ENCODE results near the gene ZRANB1. TPM values are rescaled to one million over a fixed set of nuclear protein-coding genes. Genes with fewer than 3 reads are reported as not detected.

Gene ZRANB1
- total and polyA plus RNA-seq, 4 donors = 14.8 to 32.4 (median 22.1) TPM

DNA sequence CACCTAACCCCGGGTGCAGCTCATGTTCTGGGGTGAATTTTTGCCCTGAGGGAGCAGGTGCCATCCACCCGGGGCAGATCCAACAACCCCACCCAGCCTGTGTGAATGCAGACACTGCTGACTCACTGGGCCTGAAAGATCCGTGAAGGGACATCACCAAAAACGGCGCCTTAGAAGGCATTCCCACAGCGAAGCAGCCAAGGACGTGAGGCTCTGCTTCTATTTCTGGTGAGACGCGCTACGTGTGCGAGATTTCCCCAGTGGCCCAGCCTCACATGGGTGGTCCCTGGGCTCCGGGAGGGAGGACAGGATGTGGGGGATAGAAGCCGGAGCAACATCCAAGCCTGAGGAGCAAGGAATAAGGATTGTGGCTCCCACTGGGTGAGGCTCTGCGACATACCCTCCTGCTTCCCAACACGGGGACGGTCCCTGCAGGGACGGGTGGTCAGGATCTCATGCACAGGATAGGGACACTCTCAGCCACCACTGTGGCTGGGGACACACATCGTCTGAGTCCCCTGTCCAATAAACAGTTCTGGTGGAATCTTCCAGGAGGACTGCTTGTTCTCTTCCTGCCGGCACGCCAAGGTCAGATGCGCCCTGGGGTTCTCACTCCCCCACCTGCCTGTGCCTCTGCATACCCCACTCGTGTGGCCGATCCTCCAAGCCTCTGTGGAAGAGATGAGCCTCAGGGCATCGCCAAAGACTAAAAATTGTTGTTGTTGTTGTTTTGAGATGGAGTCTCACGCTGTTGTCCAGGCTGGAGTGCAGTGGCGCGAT, 70.2 kb downstream of the ZRANB1 start:
- DNase-seq (peak; percentile 79 to 88), ATAC-seq (ENCODE audit: low FRiP score) (peak; percentile 64)
- no peak overlapping the region for H3K4me3 ChIP-seq (ENCODE audit: low read length in 2 of 2)
- H3K27me3 ChIP-seq (ENCODE audit: control insufficient read depth in 1 of 2, insufficient read depth in 2 of 2, low read length in 1 of 2) = no peaks in the 10 kb centered on the region
- H3K36me3 ChIP-seq (ENCODE audit: control insufficient read depth in 1 of 2, insufficient read depth in 2 of 2, low read length in 1 of 2) = no peaks in the 10 kb centered on the region
- peak overlapping the region; percentile 72 to 74 for H3K27ac ChIP-seq (ENCODE audit: low read depth in 1 of 2, low read length in 2 of 2)
- no peaks in the 10 kb centered on the region for H3K9me3 ChIP-seq (ENCODE audit: control insufficient read depth, low read length)
- whole genome bisulfite sequencing, 2 donors = 35 to 42% methylated on average over 27 of the region's 27 CpGs
- intact Hi-C loops (cut with DNase I) = no loop called here
- H3K4me1 ChIP-seq (ENCODE audit: control insufficient read depth in 1 of 2, insufficient read depth in 2 of 2, low read length in 2 of 2) = peaks cover 3 to 4% of the 10 kb centered on the region in 2 donors

- intact Hi-C loops (cut with DNase I) = no loop called here
- H3K9me3 ChIP-seq (ENCODE audit: control insufficient read depth, low read length) = no peaks in the 10 kb centered on the region
- ATAC-seq (ENCODE audit: low FRiP score) (no peak), DNase-seq (peak; percentile 41 to 75)
- H3K27me3 ChIP-seq (ENCODE audit: control insufficient read depth in 1 of 2, insufficient read depth in 2 of 2, low read length in 1 of 2) = no peaks in the 10 kb centered on the region
- peak overlapping the region; percentile 24 to 74 for H3K27ac ChIP-seq (ENCODE audit: low read depth in 1 of 2, low read length in 2 of 2)
- WGBS, 2 donors = 80 to 83% methylated on average over 15 of the region's 15 CpGs
- peaks cover 3 to 4% of the 10 kb centered on the region in 2 donors for H3K4me1 ChIP-seq (ENCODE audit: control insufficient read depth in 1 of 2, insufficient read depth in 2 of 2, low read length in 2 of 2)
- H3K4me3 ChIP-seq (ENCODE audit: low read length in 2 of 2) = no peak overlapping the region
- no peaks in the 10 kb centered on the region for H3K36me3 ChIP-seq (ENCODE audit: control insufficient read depth in 1 of 2, insufficient read depth in 2 of 2, low read length in 1 of 2)
These were observed 71.1 kb downstream of the ZRANB1 start for GRCh38 chr10:125012851-125013528.

GRCh38 chr10:125013529-125013872, 71.6 kb downstream of the ZRANB1 start:
- no peak for ATAC-seq (ENCODE audit: low FRiP score)
- peak overlapping the region in 1 of 2 donors; percentile 0 for H3K27ac ChIP-seq (ENCODE audit: low read depth in 1 of 2, low read length in 2 of 2)
- H3K27me3 ChIP-seq (ENCODE audit: control insufficient read depth in 1 of 2, insufficient read depth in 2 of 2, low read length in 1 of 2) = no peaks in the 10 kb centered on the region
- 96 to 99% methylated on average over 7 of the region's 7 CpGs for WGBS, 2 donors
- H3K36me3 ChIP-seq (ENCODE audit: control insufficient read depth in 1 of 2, insufficient read depth in 2 of 2, low read length in 1 of 2) = no peaks in the 10 kb centered on the region
- H3K9me3 ChIP-seq (ENCODE audit: control insufficient read depth, low read length) = no peaks in the 10 kb centered on the region
- peaks cover 3 to 4% of the 10 kb centered on the region in 2 donors for H3K4me1 ChIP-seq (ENCODE audit: control insufficient read depth in 1 of 2, insufficient read depth in 2 of 2, low read length in 2 of 2)
- no peak overlapping the region for H3K4me3 ChIP-seq (ENCODE audit: low read length in 2 of 2)
- intact Hi-C loops (cut with DNase I) = no loop called here
- no peak for DNase-seq

GRCh38 chr10:125014086-125014830, 72.3 kb downstream of the ZRANB1 start:
- DNase-seq (peak in 1 of 2 donors; percentile 69), ATAC-seq (ENCODE audit: low FRiP score) (no peak)
- Histone ChIP-seq H3K27ac (ENCODE audit: low read depth in 1 of 2, low read length in 2 of 2) (peak overlapping the region in 1 of 2 donors; percentile 98), H3K4me1 (ENCODE audit: control insufficient read depth in 1 of 2, insufficient read depth in 2 of 2, low read length in 2 of 2) (peaks cover 3 to 4% of the 10 kb centered on the region in 2 donors), H3K36me3 (ENCODE audit: control insufficient read depth in 1 of 2, insufficient read depth in 2 of 2, low read length in 1 of 2) (no peaks in the 10 kb centered on the region), H3K4me3 (ENCODE audit: low read length in 2 of 2) (no peak overlapping the region), H3K9me3 (ENCODE audit: control insufficient read depth, low read length) (no peaks in the 10 kb centered on the region), H3K27me3 (ENCODE audit: control insufficient read depth in 1 of 2, insufficient read depth in 2 of 2, low read length in 1 of 2) (no peaks in the 10 kb centered on the region)
- intact Hi-C loops (cut with DNase I) = no loop called here
- 52 to 55% methylated on average over 20 of the region's 20 CpGs for WGBS, 2 donors

DNA sequence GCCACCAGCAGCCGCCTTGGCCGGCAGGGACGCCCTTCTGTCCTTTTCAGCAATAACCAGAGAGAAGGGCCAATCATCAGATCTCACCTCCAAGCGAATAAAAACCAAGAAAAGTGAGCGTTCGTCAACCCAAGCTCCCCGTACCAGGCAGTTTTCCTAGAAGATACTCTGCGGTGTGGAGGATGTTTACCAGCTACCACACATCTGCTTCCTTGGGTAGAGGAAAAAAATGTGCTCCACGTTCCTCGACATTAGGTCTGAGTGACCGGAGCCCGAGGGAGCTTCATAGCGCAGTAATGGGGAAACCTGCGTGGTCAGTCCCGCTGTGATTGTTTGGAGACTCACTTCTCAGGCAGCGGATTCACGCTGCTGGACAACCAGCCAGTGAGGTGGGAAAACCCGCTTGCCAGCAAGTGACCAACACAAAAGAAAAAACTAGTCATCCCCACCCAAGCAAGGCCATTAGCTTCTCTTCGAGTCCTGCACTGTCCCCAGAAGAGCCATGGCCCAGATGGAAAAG, 73.0 kb downstream of the ZRANB1 start:
- H3K27me3 ChIP-seq (ENCODE audit: control insufficient read depth in 1 of 2, insufficient read depth in 2 of 2, low read length in 1 of 2) = no peaks in the 10 kb centered on the region
- intact Hi-C loops (cut with DNase I) = loop anchor here in 1 of 2 donors (5.0 kb wide), 1 partner anchor 47 kb away; no protein-coding TSS in a partner anchor
- WGBS, 2 donors = 87% methylated on average over 19 of the region's 19 CpGs
- no peak overlapping the region for H3K4me3 ChIP-seq (ENCODE audit: low read length in 2 of 2)
- H3K27ac ChIP-seq (ENCODE audit: low read depth in 1 of 2, low read length in 2 of 2) = peak overlapping the region; percentile 80 to 98
- ATAC-seq (ENCODE audit: low FRiP score) (no peak), DNase-seq (peak in 1 of 2 donors; percentile 41)
- peaks cover 3 to 4% of the 10 kb centered on the region in 2 donors for H3K4me1 ChIP-seq (ENCODE audit: control insufficient read depth in 1 of 2, insufficient read depth in 2 of 2, low read length in 2 of 2)
- no peaks in the 10 kb centered on the region for H3K36me3 ChIP-seq (ENCODE audit: control insufficient read depth in 1 of 2, insufficient read depth in 2 of 2, low read length in 1 of 2)
- no peaks in the 10 kb centered on the region for H3K9me3 ChIP-seq (ENCODE audit: control insufficient read depth, low read length)

GRCh38 chr10:125015356-125015944, 73.5 kb downstream of the ZRANB1 start:
- peak; percentile 57 for ATAC-seq (ENCODE audit: low FRiP score)
- intact Hi-C loops (cut with DNase I) = loop anchor here in 1 of 2 donors (5.0 kb wide), 1 partner anchor 47 kb away; no protein-coding TSS in a partner anchor
- H3K9me3 ChIP-seq (ENCODE audit: control insufficient read depth, low read length) = no peaks in the 10 kb centered on the region
- H3K4me3 ChIP-seq (ENCODE audit: low read length in 2 of 2) = no peak overlapping the region
- peak; percentile 82 to 87 for DNase-seq
- 4 to 7% methylated on average over 23 of the region's 23 CpGs for WGBS, 2 donors
- no peaks in the 10 kb centered on the region for H3K27me3 ChIP-seq (ENCODE audit: control insufficient read depth in 1 of 2, insufficient read depth in 2 of 2, low read length in 1 of 2)
- no peaks in the 10 kb centered on the region for H3K36me3 ChIP-seq (ENCODE audit: control insufficient read depth in 1 of 2, insufficient read depth in 2 of 2, low read length in 1 of 2)
- peak overlapping the region; percentile 80 to 98 for H3K27ac ChIP-seq (ENCODE audit: low read depth in 1 of 2, low read length in 2 of 2)
- peaks cover 1 to 4% of the 10 kb centered on the region in 2 donors for H3K4me1 ChIP-seq (ENCODE audit: control insufficient read depth in 1 of 2, insufficient read depth in 2 of 2, low read length in 2 of 2)

- Histone ChIP-seq H3K9me3 (ENCODE audit: control insufficient read depth, low read length) (no peaks in the 10 kb centered on the region), H3K4me3 (ENCODE audit: low read length in 2 of 2) (no peak overlapping the region), H3K27ac (ENCODE audit: low read depth in 1 of 2, low read length in 2 of 2) (peak overlapping the region; percentile 80 to 98)
These were observed 74.2 kb downstream of the ZRANB1 start for GRCh38 chr10:125016123-125016522.

More at GRCh38 chr10:125016123-125016522, 74.2 kb downstream of the ZRANB1 start:
- intact Hi-C loops (cut with DNase I) = loop anchor here in 1 of 2 donors (5.0 kb wide), 1 partner anchor 46 kb away; no protein-coding TSS in a partner anchor
- Histone ChIP-seq H3K36me3 (ENCODE audit: control insufficient read depth in 1 of 2, insufficient read depth in 2 of 2, low read length in 1 of 2) (no peaks in the 10 kb centered on the region), H3K4me1 (ENCODE audit: control insufficient read depth in 1 of 2, insufficient read depth in 2 of 2, low read length in 2 of 2) (peaks cover 0 to 4% of the 10 kb centered on the region in 2 donors), H3K27me3 (ENCODE audit: control insufficient read depth in 1 of 2, insufficient read depth in 2 of 2, low read length in 1 of 2) (no peaks in the 10 kb centered on the region)
- ATAC-seq (ENCODE audit: low FRiP score) = peak; percentile 81
- peak; percentile 87 to 92 for DNase-seq
- whole genome bisulfite sequencing, 2 donors = 8 to 9% methylated on average over 9 to 10 of the region's 10 CpGs

All from aorta (tissue), 5 donors.